ENCODE results near the gene KDM4B.
"Not testable (repeated sequence)": the region's sequence is repeated elsewhere in the genome, so short reads cannot be mapped to it uniquely, and the experiment has no call there.

The KDM4B gene

GRCh38 chr19:4969292-4969771 is 419 bp downstream of the KDM4B start:
- no peak for DNase-seq

GRCh38 chr19:4969772-4970531 is 1.0 kb downstream of the KDM4B start:
- DNase-seq: no peak

GRCh38 chr19:4970558-4971423 is 1.9 kb downstream of the KDM4B start:
- DNase-seq: no peak

GRCh38 chr19:4971424-4971793 is 2.5 kb downstream of the KDM4B start:
- no peak for DNase-seq

- DNase-seq: no peak
These were observed 3.0 kb downstream of the KDM4B start for GRCh38 chr19:4971816-4972495.

GRCh38 chr19:4972509-4973230 is 3.8 kb downstream of the KDM4B start:
- DNase-seq: no peak

- no peak for DNase-seq
These were observed 6.1 kb downstream of the KDM4B start for GRCh38 chr19:4974880-4975469.

- DNase-seq: not testable (repeated sequence)
These were observed 6.7 kb downstream of the KDM4B start for GRCh38 chr19:4975601-4976000.

GRCh38 chr19:4976401-4977298 is 7.7 kb downstream of the KDM4B start:
- no peak for DNase-seq

GRCh38 chr19:4977299-4978174 is 8.6 kb downstream of the KDM4B start:
- DNase-seq: no peak

- DNase-seq: no peak
These were observed 10.4 kb downstream of the KDM4B start for GRCh38 chr19:4979211-4979807.

GRCh38 chr19:4980067-4980466 is 11.2 kb downstream of the KDM4B start:
- no peak for DNase-seq

- no peak for DNase-seq
These were observed 12.1 kb downstream of the KDM4B start for GRCh38 chr19:4980838-4981680.

- DNase-seq: no peak
These were observed 12.7 kb downstream of the KDM4B start for GRCh38 chr19:4981681-4981958.

- DNase-seq: no peak
These were observed 14.6 kb downstream of the KDM4B start for GRCh38 chr19:4983346-4984105.

GRCh38 chr19:4984106-4984380 is 15.1 kb downstream of the KDM4B start:
- DNase-seq: no peak

- DNase-seq: no peak
These were observed 15.6 kb downstream of the KDM4B start for GRCh38 chr19:4984438-4984990.

GRCh38 chr19:4985551-4985991 is 16.7 kb downstream of the KDM4B start:
- DNase-seq: no peak

Measured in effector CD8-positive, alpha-beta T cell (primary cell).